ENCODE results near the gene MYPN. TPM values are rescaled to one million over a fixed set of nuclear protein-coding genes. Genes with fewer than 3 reads are reported as not detected.

The MYPN gene
- total RNA-seq, 2 experiments from 2014 or later, result not detected

DNA sequence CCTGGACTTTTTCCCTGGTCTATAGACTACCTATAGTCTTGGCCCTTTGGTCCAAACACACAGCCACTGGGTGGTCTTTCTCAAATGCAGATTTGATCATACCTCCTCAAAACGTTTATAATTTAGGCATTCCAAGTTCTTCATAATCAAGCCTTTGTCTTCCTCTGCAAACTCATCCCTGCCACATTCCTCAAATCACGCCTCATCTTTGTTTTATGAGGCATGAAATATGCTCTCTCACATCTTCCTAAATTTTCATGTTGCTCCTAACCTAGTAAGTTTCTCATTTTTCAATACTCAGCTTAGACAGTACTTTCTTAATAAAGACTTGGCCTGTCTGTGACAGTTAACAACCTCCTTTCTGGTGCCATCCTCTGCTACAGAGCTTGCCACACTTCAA lies 23.3 kb upstream of the MYPN start:
- Mint-ChIP-seq H3K9me3 (no peaks in the 10 kb centered on the region), H3K4me1 (peaks cover 7% of the 10 kb centered on the region), H3K4me3 (no peak overlapping the region)

GRCh38 chr10:68086910-68087684 lies 22.2 kb upstream of the MYPN start:
- Mint-ChIP-seq H3K4me1 (peaks cover 7% of the 10 kb centered on the region), H3K27me3 (peaks cover 23% of the 10 kb centered on the region), H3K27ac (no peak overlapping the region), H3K9me3 (no peaks in the 10 kb centered on the region), H3K4me3 (no peak overlapping the region), H3K36me3 (peaks cover 2% of the 10 kb centered on the region)
- DNase-seq, result no peak

More for the DNA sequence above, 23.3 kb upstream of the MYPN start:
- Mint-ChIP-seq H3K36me3 (peaks cover 2% of the 10 kb centered on the region), H3K27ac (no peak overlapping the region), H3K27me3 (peaks cover 24% of the 10 kb centered on the region)
- no peak for DNase-seq

DNA sequence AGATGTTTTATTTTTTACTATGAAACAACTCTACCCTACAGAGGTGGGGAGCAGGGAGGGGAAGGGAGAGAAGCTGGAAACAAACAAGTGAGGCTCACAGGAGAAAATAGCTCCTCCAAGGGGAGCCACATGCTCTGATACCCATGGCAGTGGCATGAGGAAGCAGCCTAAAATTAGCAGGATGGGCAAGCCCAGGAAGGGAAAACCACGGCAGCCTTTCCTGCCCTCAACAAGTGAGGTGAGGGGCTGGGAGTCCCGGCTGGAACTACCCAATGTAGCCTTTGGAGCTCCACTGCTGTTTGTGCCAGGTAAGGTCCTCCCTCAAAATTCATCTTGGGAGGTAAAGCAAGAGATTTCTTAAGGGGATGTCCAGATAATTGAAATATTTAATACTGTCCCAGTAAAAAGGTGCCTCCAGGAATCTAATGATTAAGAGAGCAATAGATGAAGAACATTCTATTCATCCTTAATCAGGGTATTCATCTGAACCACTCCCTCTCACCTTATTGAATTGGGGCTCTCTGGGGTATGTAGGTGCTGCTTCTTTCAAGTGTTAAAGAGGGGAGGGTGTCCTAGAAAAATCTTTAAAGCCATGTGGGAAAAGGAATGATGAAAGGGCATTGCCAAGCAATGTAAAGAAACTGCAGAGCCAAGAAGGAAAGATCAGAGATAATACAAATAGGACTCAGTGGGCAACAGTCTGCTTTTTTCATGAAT lies 21.4 kb upstream of the MYPN start:
- Mint-ChIP-seq H3K36me3 (peaks cover 2% of the 10 kb centered on the region), H3K4me1 (peaks cover 7% of the 10 kb centered on the region), H3K4me3 (no peak overlapping the region), H3K9me3 (no peaks in the 10 kb centered on the region), H3K27ac (no peak overlapping the region), H3K27me3 (peaks cover 20% of the 10 kb centered on the region)
- no peak for DNase-seq

DNA sequence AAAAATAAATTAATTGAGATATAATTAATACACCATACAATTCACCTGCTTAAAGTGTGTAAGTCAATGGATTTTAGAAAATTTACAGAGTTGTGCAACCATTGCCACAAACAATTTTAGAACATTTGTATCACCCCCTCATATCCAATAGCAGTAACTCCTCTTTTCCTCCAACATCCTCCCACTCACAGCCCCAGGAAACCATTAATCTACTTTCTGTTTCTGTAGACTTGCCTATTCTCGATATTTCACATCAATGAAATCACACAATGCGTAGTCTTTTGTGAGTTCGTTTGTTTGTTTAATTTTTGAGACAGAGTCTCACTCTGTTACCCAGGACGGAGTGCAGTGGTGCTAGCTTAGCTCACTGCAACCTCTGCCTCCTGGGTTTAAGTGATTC lies 20.5 kb upstream of the MYPN start:
- H3K4me3 Mint-ChIP-seq, result peak overlapping the region; percentile 32

DNA sequence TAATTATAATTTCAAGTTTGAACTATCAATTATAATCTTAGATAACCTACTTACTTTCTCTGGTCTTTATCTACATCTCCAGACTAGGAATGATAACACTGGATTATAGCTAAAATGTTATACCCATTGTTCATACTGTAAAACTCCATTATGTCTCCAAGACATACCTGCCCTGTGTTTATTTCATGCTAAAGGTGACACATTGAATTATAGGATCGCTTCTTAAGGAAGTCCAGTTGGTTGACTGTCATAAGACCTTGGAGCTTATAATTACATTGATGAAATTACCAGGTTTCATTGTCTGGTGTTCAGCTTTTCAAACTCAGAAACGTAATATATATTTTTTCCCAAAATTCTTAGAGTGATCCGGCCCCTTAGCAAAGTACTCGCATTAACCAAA lies 18.7 kb upstream of the MYPN start:
- DNase-seq, result no peak
- Mint-ChIP-seq H3K27me3 (peaks cover 8% of the 10 kb centered on the region), H3K9me3 (peaks cover 1% of the 10 kb centered on the region), H3K27ac (no peak overlapping the region), H3K4me3 (no peak overlapping the region), H3K4me1 (peaks cover 7% of the 10 kb centered on the region), H3K36me3 (peaks cover 2% of the 10 kb centered on the region)

More for the DNA sequence above, 20.5 kb upstream of the MYPN start:
- H3K36me3 Mint-ChIP-seq, result peaks cover 2% of the 10 kb centered on the region
- peaks cover 7% of the 10 kb centered on the region for H3K4me1 Mint-ChIP-seq
- peaks cover 17% of the 10 kb centered on the region for H3K27me3 Mint-ChIP-seq
- no peak overlapping the region for H3K27ac Mint-ChIP-seq
- no peak for DNase-seq
- peaks cover 1% of the 10 kb centered on the region for H3K9me3 Mint-ChIP-seq

DNA sequence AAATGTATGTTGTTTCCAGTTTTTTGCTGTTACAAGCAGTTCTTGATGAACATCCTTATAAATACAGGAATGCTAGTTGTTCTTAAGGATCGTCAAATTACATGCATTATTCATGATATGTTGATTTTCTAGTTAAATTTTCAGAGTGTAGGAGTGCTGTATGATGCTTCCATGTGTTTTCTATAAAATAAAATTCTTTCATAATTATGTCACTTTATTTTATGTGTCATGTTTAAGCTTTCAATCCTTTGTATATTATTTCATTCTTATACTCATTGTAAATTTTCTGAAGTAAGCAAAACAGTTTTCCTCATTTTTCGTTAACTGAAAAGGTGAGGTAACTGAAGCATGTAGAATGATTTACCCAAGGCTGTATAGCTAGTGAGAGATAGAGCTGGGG lies 16.8 kb upstream of the MYPN start:
- DNase-seq, result no peak
- Mint-ChIP-seq H3K36me3 (peaks cover 2% of the 10 kb centered on the region), H3K27me3 (peaks cover 6% of the 10 kb centered on the region), H3K4me3 (no peak overlapping the region), H3K27ac (no peak overlapping the region), H3K4me1 (peaks cover 7% of the 10 kb centered on the region), H3K9me3 (peaks cover 1% of the 10 kb centered on the region)

GRCh38 chr10:68095153-68095552 lies 14.1 kb upstream of the MYPN start:
- H3K27ac Mint-ChIP-seq, result no peak overlapping the region
- no peak for DNase-seq
- peaks cover 1% of the 10 kb centered on the region for H3K9me3 Mint-ChIP-seq

GRCh38 chr10:68096913-68097516 lies 12.3 kb upstream of the MYPN start:
- H3K36me3 Mint-ChIP-seq, result no peaks in the 10 kb centered on the region
- H3K4me1 Mint-ChIP-seq, result no peaks in the 10 kb centered on the region
- H3K27me3 Mint-ChIP-seq, result no peaks in the 10 kb centered on the region
- H3K9me3 Mint-ChIP-seq, result peaks cover 1% of the 10 kb centered on the region
- H3K4me3 Mint-ChIP-seq, result no peak overlapping the region
- no peak for DNase-seq
- H3K27ac Mint-ChIP-seq, result no peak overlapping the region

More at GRCh38 chr10:68095153-68095552, 14.1 kb upstream of the MYPN start:
- Mint-ChIP-seq H3K27me3 (no peaks in the 10 kb centered on the region), H3K4me1 (no peaks in the 10 kb centered on the region), H3K36me3 (no peaks in the 10 kb centered on the region), H3K4me3 (no peak overlapping the region)

DNA sequence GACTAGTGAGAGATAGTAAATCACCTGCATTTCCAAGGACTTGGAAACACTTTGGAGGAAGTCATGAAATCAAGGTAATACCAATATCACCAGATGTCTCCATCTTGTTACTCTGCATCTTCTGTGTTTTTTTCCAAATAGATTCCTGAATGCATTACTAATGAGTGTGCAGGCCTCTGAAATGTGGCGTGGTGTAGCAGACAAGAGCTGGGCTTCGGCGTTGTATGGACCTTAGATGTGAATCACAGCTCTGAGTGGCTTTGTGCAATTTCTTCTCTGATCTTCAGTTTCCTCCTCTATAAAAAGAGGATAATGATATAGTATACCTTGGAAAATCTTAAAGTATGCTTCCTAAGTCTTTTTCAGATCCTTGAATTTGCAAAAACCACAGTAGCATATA lies 9.6 kb upstream of the MYPN start:
- no peak overlapping the region for H3K4me3 Mint-ChIP-seq
- no peak for DNase-seq
- H3K27ac Mint-ChIP-seq, result no peak overlapping the region
- no peaks in the 10 kb centered on the region for H3K4me1 Mint-ChIP-seq
- H3K27me3 Mint-ChIP-seq, result no peaks in the 10 kb centered on the region
- no peaks in the 10 kb centered on the region for H3K9me3 Mint-ChIP-seq
- H3K36me3 Mint-ChIP-seq, result no peaks in the 10 kb centered on the region

- Mint-ChIP-seq H3K9me3 (no peaks in the 10 kb centered on the region), H3K27ac (no peak overlapping the region), H3K4me3 (no peak overlapping the region), H3K4me1 (no peaks in the 10 kb centered on the region), H3K27me3 (no peaks in the 10 kb centered on the region), H3K36me3 (no peaks in the 10 kb centered on the region)
- DNase-seq, result no peak
These were observed 8.2 kb upstream of the MYPN start for GRCh38 chr10:68101066-68101465.

DNA sequence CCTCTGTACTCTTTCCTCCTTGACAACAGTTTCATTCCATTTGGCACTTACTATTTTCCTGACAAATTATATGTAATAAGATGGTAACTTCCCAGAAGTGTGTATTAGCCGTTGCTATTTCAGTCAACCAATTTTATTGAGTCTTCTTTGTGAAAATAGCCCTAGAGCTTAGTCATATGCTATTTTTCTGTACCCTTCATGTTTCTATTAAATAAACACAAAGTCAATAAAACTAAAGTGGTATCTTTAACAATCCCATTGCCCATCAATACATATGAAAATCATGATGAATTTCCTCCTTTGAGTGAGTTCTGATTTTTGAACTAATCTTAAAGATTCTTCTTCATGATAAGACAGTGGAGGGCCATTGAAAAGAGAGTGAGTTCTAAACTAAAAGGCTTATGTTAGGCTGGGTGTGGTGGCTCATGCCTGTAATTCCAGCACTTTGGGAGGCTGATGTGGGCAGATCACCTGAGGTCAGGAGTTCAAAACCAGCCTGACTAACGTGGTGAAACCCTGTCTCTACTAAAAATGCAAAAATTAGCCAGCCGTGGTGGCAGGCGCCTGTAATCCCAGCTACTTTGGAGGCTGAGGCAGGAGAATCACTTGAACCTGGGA lies 5.9 kb upstream of the MYPN start:
- H3K27ac Mint-ChIP-seq, result no peak overlapping the region
- H3K4me1 Mint-ChIP-seq, result no peaks in the 10 kb centered on the region
- H3K36me3 Mint-ChIP-seq, result no peaks in the 10 kb centered on the region
- no peaks in the 10 kb centered on the region for H3K9me3 Mint-ChIP-seq
- no peak overlapping the region for H3K4me3 Mint-ChIP-seq
- DNase-seq, result no peak
- H3K27me3 Mint-ChIP-seq, result no peaks in the 10 kb centered on the region

DNA sequence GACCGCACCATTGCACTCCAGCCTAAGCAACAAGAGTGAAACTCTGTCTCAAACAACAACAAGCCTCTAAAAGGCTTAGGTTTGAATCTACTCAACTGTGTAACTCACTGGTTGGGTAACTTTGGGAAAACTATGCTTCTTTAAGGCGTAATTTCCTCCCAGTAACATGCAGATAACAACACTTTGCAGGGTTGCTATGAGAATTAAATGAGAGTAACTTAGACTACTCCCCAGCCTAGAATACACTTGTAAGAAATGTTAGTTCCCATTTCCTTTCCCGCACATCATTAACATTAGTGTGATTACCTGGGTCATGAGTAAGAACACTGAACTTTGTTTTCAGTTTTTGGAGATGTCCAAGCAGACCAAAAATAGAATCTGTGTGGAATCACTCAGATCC lies 5.4 kb upstream of the MYPN start:
- H3K4me1 Mint-ChIP-seq, result no peaks in the 10 kb centered on the region
- H3K27me3 Mint-ChIP-seq, result no peaks in the 10 kb centered on the region
- H3K27ac Mint-ChIP-seq, result no peak overlapping the region
- no peak overlapping the region for H3K4me3 Mint-ChIP-seq
- DNase-seq, result no peak
- H3K9me3 Mint-ChIP-seq, result no peaks in the 10 kb centered on the region
- no peaks in the 10 kb centered on the region for H3K36me3 Mint-ChIP-seq

- H3K27ac Mint-ChIP-seq, result no peak overlapping the region
- no peaks in the 10 kb centered on the region for H3K9me3 Mint-ChIP-seq
- H3K27me3 Mint-ChIP-seq, result no peaks in the 10 kb centered on the region
- H3K36me3 Mint-ChIP-seq, result no peaks in the 10 kb centered on the region
- no peak overlapping the region for H3K4me3 Mint-ChIP-seq
- DNase-seq, result no peak
- H3K4me1 Mint-ChIP-seq, result no peaks in the 10 kb centered on the region
These were observed 3.5 kb upstream of the MYPN start for GRCh38 chr10:68105820-68106219.

DNA sequence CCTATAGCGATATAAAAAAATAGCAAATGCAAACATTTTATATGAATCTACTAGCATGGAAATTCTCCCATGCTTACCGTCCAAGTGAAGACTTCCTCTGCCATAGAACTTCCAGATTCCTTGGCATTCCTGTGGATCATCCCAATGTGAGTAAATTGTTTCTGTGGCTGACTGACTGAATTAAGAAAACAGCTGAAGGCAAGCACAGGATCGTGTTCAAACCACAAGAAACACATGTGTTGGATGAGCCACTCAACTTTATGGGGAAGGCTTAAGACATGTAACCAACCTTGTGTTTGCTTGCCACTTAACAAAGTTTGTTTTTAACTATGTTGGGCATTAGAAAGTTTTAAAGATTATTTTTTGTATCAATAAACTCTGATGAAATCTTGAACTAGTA lies 2.6 kb upstream of the MYPN start:
- Mint-ChIP-seq H3K27me3 (no peaks in the 10 kb centered on the region), H3K36me3 (no peaks in the 10 kb centered on the region), H3K27ac (no peak overlapping the region), H3K9me3 (no peaks in the 10 kb centered on the region), H3K4me3 (no peak overlapping the region), H3K4me1 (no peaks in the 10 kb centered on the region)
- DNase-seq, result no peak

DNA sequence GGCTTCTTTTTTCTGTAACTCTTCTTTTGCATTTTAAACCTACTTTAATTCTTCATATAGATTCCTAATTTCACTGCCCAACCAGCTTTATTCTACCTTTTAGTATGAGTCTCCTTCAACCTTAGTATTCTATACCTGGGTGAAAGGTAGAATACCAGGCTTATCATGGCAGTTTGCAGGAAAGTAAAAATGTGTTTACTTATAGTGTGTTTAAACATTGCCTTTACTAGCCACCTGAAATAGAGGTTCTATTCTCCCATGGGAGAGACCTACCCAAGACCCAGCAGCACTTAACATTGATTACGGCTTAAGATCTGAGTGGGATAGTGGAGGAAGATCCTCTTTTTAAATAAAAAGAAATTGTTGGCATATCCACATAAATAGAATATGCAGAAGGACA lies 1.6 kb upstream of the MYPN start:
- Mint-ChIP-seq H3K9me3 (no peaks in the 10 kb centered on the region), H3K4me3 (no peak overlapping the region), H3K27ac (no peak overlapping the region), H3K36me3 (no peaks in the 10 kb centered on the region), H3K27me3 (no peaks in the 10 kb centered on the region), H3K4me1 (no peaks in the 10 kb centered on the region)
- no peak for DNase-seq
